Transverse colon (tissue), 4 donors: Measurements from ENCODE around the gene INO80E.

Experiments
- POLR2A ChIP-seq: fragments of 450-650 bp; IDR thresholded peaks from one replicate; pipeline ENCODE4 v1.6.1; 2016; ENCODE audit warnings: antibody characterized with exemption, mild to moderate bottlenecking, moderate library complexity
- POLR2AphosphoS5 ChIP-seq, 3 donors: sonication (generic); formaldehyde crosslinking; IDR thresholded peaks; one replicate each; pipeline ENCODE4 v1.6.1; 2016; ENCODE audit warnings: antibody characterized with exemption in 3 of 3
- TF ChIP-seq, protein P1 (sequence below), 5 experiments: fragments of 200-600 bp in 3 of 5; fragments of 450-650 bp in 2 of 5; sonication (generic) in 3 of 5; IDR thresholded peaks; 1 replicate in 2 of 5; 2 replicates in 3 of 5; pipeline ENCODE4 v1.5.1; 2016 to 2017; ENCODE audit warnings: antibody characterized with exemption in 5 of 5, inconsistent platforms in 3 of 5, mild to moderate bottlenecking in 2 of 5, moderate library complexity in 1 of 5

DNA sequence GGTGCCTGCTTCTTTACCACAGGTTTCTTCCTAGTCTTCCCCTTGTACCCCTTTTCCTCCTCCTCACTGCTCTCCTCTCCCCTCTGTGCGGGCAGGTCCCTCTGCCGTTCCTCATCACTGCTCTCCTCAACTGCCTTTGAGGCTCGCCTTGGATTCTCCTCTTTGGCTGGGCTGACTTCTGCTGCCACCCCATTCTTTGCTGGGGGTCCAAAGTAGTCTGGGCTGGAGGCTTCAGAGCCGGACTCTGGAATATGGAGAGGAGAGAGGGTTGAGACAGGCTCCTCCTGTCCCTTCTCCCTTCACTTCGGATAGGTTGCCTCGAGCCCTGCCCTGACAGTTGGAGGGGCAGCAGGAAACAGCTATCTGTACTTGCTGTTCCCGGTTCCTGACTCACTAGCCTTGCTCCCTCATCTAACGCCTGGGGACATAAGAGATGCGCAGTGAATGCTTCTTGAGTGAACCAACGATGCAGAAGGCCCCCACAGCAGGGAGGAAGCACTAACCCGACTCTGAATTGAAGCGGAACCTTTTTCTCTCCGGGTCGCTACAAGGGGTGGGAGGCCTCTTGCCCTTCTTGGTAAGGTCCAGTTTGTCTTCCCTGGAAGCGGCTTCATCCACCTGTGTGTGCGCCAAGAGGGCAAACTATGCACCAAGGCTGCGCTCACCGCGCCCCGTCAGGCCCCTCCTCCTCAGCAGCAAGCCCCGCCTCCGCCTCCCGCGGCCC is 1.3 kb upstream of the INO80E start:
- TF ChIP-seq, protein P1, sequence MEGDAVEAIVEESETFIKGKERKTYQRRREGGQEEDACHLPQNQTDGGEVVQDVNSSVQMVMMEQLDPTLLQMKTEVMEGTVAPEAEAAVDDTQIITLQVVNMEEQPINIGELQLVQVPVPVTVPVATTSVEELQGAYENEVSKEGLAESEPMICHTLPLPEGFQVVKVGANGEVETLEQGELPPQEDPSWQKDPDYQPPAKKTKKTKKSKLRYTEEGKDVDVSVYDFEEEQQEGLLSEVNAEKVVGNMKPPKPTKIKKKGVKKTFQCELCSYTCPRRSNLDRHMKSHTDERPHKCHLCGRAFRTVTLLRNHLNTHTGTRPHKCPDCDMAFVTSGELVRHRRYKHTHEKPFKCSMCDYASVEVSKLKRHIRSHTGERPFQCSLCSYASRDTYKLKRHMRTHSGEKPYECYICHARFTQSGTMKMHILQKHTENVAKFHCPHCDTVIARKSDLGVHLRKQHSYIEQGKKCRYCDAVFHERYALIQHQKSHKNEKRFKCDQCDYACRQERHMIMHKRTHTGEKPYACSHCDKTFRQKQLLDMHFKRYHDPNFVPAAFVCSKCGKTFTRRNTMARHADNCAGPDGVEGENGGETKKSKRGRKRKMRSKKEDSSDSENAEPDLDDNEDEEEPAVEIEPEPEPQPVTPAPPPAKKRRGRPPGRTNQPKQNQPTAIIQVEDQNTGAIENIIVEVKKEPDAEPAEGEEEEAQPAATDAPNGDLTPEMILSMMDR (IDR thresholded peaks at IDR 0.05): no peak
- TF ChIP-seq POLR2A: no peak
- no peak for TF ChIP-seq POLR2AphosphoS5 (IDR thresholded peaks at IDR 0.05)
